ENCODE results near the gene M1AP.

DNA sequence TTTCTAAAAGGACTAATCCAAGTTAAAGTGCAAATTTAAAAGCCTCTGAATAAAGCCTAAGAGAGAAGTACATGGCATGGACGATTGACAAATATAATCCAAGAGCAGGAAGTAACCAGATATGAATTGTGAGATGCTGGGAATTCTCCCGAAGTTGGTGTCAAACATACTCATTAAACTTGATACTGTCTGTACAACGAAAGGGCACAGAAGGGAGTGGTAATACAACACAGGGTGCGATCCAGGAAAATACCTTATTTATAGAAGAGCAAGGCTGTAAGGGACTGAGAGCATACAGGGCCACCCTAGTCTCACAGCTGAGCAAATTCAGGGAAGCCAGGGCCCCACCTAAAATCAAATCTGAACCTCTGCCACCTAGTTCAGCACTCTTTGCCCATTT is 47.5 kb upstream of the M1AP start:
- no peak for TF ChIP-seq POLR2A (IDR thresholded peaks at IDR 0.05; ENCODE audit: low read length)
- TF ChIP-seq, protein P1, sequence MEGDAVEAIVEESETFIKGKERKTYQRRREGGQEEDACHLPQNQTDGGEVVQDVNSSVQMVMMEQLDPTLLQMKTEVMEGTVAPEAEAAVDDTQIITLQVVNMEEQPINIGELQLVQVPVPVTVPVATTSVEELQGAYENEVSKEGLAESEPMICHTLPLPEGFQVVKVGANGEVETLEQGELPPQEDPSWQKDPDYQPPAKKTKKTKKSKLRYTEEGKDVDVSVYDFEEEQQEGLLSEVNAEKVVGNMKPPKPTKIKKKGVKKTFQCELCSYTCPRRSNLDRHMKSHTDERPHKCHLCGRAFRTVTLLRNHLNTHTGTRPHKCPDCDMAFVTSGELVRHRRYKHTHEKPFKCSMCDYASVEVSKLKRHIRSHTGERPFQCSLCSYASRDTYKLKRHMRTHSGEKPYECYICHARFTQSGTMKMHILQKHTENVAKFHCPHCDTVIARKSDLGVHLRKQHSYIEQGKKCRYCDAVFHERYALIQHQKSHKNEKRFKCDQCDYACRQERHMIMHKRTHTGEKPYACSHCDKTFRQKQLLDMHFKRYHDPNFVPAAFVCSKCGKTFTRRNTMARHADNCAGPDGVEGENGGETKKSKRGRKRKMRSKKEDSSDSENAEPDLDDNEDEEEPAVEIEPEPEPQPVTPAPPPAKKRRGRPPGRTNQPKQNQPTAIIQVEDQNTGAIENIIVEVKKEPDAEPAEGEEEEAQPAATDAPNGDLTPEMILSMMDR (IDR thresholded peaks at IDR 0.05), result no peak
- TF ChIP-seq ESRRA (IDR thresholded peaks at IDR 0.05; ENCODE audit: borderline replicate concordance, low read length), result no peak
- TF ChIP-seq RFX5 (IDR thresholded peaks at IDR 0.05), result no peak
- TF ChIP-seq MAFK (IDR thresholded peaks at IDR 0.05; ENCODE audit: partially characterized antibody), result no peak
- no peak for TF ChIP-seq NR3C1 (IDR thresholded peaks at IDR 0.05)
